Lower leg skin (tissue), 4 donors: Measurements from ENCODE around the gene TBC1D8. TPM values are rescaled to one million over a fixed set of nuclear protein-coding genes. Genes with fewer than 3 reads are reported as not detected.

Experiments
- DNase-seq, 2 donors: peaks; one replicate each; pipeline ENCODE4 v3.0.0-alpha.2; 2019; ENCODE audit warnings: low spot score in 2 of 2
- H3K4me3 ChIP-seq: fragments of 200-600 bp; sonication (generic); 2 replicates; pipeline ENCODE4 v1.5.1; 2017; ENCODE audit warnings: mild to moderate bottlenecking, low read depth; ENCODE audit not compliant: poor library complexity, severe bottlenecking
- POLR2A ChIP-seq, 2 donors: fragments of 450-650 bp; IDR thresholded peaks; one replicate each; pipeline ENCODE4 v1.6.1; 2016 to 2017; ENCODE audit warnings: antibody characterized with exemption in 2 of 2, mild to moderate bottlenecking in 1 of 2, moderate library complexity in 1 of 2
- WGBS, 2 donors: methylation state at CpG; one replicate each; pipeline ENCODE4 v1.1.5; 2018; 5-methylcytosine and 5-hydroxymethylcytosine counted together
- intact Hi-C: fragments of 100-400 bp; cut with DNase I; formaldehyde crosslinking; loops from one replicate; pipeline ENCODE4 v1.15.0; 2023; ENCODE audit warnings: low total_unique reads
- total RNA-seq, 4 donors: library from RNA; depleted of rRNA; stranded (reverse); fragments of >200 nt; gene quantifications; one replicate each; pipeline ENCODE4 v1.1.0, GENCODE V29; 2016
- TF ChIP-seq, protein P1 (sequence below), 3 donors: fragments of 450-650 bp; IDR thresholded peaks; one replicate each; pipeline ENCODE4 v1.5.1; 2016; ENCODE audit warnings: antibody characterized with exemption in 3 of 3, mild to moderate bottlenecking in 3 of 3, moderate library complexity in 2 of 3

Gene TBC1D8
- total RNA-seq, 4 donors from 2014 or later, result 29.4 to 102 (median 46.1) TPM

DNA sequence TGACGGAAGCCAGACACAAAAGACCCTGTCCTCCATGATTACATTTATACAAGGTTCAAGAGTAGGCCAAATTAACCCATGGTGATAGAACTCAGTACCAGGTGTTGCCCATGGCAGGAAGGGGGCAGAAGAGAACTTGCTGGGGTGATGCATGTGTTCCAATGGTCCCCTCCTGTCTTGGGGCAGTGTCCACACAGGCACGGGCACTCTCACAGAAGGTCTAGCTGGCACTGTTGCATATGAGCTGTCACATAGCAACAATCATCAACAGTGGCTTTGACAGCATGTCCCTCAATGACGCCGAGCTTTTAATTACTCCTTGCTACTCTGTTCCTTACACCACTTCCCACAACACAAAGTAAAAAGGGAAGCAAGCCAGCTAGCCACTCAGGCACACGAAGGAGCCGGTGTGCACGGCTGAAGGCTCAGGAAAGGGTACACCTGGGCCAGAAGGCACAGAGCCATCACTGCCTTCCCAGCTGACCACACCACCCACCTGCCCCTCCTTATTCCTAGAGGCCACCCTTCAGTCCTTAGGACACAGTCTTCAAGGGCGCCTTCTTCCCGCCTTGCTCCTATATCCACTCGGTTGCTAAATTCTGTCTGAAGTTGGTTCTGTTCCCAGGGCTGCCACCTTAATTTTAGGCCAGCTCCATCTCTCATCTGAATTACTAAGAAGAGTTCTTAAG, 120.2 kb downstream of the TBC1D8 start:
- no peak overlapping the region for H3K4me3 ChIP-seq
- TF ChIP-seq, protein P1, sequence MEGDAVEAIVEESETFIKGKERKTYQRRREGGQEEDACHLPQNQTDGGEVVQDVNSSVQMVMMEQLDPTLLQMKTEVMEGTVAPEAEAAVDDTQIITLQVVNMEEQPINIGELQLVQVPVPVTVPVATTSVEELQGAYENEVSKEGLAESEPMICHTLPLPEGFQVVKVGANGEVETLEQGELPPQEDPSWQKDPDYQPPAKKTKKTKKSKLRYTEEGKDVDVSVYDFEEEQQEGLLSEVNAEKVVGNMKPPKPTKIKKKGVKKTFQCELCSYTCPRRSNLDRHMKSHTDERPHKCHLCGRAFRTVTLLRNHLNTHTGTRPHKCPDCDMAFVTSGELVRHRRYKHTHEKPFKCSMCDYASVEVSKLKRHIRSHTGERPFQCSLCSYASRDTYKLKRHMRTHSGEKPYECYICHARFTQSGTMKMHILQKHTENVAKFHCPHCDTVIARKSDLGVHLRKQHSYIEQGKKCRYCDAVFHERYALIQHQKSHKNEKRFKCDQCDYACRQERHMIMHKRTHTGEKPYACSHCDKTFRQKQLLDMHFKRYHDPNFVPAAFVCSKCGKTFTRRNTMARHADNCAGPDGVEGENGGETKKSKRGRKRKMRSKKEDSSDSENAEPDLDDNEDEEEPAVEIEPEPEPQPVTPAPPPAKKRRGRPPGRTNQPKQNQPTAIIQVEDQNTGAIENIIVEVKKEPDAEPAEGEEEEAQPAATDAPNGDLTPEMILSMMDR (IDR thresholded peaks at IDR 0.05), result no peak
- no peak for TF ChIP-seq POLR2A (IDR thresholded peaks at IDR 0.05)
- DNase-seq, result no peak
- intact Hi-C loops, result no loop called here
- 85 to 92% methylated on average over 10 of the region's 10 CpGs for WGBS, 2 donors

DNA sequence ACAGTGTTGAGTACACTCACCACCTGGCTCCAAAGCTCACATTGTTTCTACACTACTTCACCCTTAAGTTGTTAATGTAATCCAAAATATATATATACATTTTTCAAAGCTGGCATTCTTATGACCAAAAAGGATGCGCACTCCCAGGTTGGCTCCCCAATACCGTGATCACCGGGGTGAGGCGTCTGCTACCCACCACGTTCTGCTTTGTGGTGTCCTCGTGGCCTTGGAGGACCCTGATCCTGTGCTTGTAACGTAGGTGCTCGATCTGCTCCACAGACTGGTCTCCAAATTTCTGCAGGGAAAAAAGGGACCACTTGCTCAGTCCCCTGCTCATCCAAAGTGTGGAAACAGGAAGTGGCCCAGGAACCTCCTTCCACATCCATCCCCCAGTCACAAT, 123.3 kb downstream of the TBC1D8 start:
- DNase-seq, result no peak
- WGBS, 2 donors, result 93 to 95% methylated on average over 8 of the region's 8 CpGs
- intact Hi-C loops, result no loop called here
- TF ChIP-seq, protein P1 (IDR thresholded peaks at IDR 0.05), result no peak
- no peak for TF ChIP-seq POLR2A (IDR thresholded peaks at IDR 0.05)
- H3K4me3 ChIP-seq, result no peak overlapping the region

DNA sequence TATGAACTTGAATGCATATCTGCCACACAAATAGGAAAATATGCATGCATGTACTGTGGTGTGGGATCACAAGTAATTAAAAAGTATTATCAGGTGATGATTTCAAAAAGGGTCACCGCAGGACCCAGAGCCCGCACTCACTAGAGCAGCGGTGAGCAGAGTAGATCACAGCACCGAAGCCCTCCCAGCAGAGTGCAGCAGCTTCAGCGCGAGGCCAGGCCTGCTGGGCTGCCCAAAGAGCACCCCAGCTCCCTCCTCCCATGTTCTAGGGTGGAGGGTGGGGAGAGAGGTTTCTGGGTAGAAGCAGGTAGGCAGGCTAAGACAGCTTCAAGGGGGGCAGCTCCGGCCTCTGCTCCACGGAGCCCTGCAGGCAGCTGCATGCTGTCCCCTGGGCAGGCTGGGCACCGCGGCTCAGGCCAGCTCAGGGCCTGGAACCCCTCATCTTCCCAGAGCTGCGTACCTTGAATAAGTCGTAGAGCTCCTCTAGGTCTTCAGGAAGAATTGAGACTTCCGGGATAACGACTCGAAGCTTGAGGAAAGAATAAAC, 124.2 kb downstream of the TBC1D8 start:
- TF ChIP-seq POLR2A (IDR thresholded peaks at IDR 0.05), result no peak
- TF ChIP-seq, protein P1 (IDR thresholded peaks at IDR 0.05), result no peak
- no peak overlapping the region for H3K4me3 ChIP-seq
- 92 to 94% methylated on average over 15 of the region's 15 CpGs for WGBS, 2 donors
- intact Hi-C loops, result no loop called here
- DNase-seq, result no peak

DNA sequence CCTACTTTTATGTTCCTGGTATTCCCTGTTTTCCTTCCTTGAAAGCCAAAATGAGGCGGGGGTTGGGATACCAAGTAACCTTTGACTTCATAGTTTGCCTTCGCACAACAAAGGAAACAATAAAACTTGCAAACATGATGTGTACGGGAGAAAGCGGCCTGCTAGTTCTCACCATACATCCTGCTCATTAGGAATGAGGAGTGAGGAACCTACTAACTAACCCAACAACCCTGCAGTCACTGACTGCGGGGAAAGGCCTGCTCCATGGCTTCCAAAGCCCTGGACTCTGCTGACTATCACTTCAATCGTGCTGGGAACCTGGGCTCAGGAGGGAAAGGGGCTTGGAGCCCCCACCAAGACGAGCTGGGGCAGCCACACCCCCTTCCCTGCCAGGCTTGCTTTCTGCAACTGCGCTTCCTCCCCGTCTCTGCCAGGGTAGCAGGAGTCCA, 124.9 kb downstream of the TBC1D8 start:
- no peak overlapping the region for H3K4me3 ChIP-seq
- TF ChIP-seq POLR2A (IDR thresholded peaks at IDR 0.05), result no peak
- TF ChIP-seq, protein P1 (IDR thresholded peaks at IDR 0.05), result no peak
- WGBS, 2 donors, result 62 to 70% methylated on average over 9 of the region's 9 CpGs
- intact Hi-C loops, result no loop called here
- DNase-seq, result no peak

DNA sequence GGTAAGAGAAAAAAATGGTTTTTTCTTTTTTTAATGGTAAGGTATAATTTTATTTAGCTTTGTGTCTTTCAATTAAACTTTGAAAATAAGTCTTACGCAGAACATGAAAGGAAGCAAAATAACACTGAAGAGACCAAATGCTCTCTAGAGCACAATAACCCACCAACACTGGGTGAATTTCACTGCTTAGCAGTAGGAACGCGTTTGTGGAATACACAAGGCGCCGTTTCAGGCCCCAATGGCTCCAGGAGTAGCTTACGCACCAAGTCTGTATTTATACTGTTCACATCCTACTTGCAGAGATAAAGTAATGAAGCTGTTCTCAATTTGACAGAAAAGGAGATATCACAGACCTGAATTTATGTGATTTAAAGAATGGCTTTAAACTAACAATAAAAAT, 125.6 kb downstream of the TBC1D8 start:
- TF ChIP-seq, protein P1 (IDR thresholded peaks at IDR 0.05), result no peak
- TF ChIP-seq POLR2A (IDR thresholded peaks at IDR 0.05), result no peak
- H3K4me3 ChIP-seq, result no peak overlapping the region
- 91% methylated on average over 6 of the region's 6 CpGs for WGBS, 2 donors
- intact Hi-C loops, result no loop called here
- DNase-seq, result no peak
